Measurements from ENCODE around the gene AXL.
"Not testable (repeated sequence)": the region's sequence is repeated elsewhere in the genome, so short reads cannot be mapped to it uniquely, and the experiment has no call there.

Gene AXL

DNA sequence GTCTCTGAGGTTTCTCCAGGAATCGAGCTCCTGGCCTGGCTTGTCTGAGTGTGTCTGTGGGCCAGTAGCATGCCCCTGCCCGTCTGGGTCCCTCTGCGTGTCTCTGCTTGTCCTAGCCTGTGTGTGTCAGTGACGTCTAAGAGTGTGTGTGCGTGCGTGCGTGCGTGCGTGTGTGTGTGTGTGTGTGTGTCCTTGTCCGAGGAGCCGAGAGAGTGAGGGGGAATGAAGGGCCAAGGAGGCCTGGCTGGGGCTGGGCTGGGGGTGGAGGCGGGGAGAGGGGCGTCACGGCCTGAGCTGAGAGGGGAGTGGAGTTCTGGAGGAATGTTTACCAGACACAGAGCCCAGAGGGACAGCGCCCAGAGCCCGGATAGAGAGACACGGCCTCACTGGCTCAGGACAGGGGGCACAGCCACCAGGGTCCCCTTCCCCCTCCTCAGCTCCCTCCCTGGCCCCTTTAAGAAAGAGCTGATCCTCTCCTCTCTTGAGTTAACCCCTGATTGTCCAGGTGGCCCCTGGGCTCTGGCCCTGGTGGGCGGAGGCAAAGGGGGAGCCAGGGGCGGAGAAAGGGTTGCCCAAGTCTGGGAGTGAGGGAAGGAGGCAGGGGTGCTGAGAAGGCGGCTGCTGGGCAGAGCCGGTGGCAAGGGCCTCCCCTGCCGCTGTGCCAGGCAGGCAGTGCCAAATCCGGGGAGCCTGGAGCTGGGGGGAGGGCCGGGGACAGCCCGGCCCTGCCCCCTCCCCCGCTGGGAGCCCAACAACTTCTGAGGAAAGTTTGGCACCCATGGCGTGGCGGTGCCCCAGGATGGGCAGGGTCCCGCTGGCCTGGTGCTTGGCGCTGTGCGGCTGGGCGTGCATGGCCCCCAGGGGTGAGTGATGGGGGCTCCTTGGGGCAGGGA lies at the start of gene AXL:
Gene AXL (plus strand): TSS at position 609 of the 893 bp plus-strand sequence. CDS start 170 bp downstream, at position 779.
- DNase-seq (ENCODE audit: low read depth in 2 of 2) = no peak

DNA sequence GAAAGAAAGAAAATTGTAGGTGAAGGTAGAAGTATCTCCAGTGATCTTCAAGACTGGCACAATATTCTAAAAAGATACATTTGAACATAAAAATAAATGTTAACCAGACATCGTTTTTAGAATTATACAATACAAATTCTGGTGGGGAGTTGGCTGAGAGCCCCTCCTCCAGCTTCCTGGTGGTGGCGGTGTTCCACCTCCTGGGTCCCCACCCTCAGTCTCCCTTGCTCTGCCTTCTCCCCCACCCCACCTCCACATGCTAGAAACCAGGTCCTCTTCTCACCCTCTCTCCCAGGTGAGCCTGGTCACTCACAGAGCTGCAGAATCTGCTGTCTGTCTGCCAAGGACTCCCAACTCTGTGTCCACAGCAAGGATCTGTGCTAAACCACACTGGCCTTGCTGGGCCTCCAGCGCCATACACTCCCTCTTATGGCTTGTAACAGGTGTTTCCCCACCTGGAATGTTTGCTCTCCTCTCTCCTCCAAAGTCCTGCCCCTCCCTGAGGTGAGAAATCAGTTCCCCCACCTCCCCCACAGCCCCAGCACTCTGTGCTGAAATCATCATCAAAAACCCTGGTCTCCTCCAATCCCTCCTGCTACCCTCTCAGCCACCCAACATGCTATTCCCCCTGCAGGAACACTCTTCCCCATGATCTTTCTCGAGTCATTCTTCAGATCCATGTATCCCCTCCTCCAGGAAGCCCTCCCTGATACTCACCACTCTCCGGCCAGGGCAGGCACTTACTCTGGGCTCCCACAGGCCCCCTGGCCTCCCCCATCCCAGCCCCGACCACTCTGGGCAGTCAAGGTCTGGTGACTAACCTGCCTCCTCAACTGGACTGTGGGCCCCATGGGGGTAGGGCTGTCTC lies 46.5 kb upstream of the AXL start:
- no peak for DNase-seq (ENCODE audit: low read depth in 2 of 2)

DNA sequence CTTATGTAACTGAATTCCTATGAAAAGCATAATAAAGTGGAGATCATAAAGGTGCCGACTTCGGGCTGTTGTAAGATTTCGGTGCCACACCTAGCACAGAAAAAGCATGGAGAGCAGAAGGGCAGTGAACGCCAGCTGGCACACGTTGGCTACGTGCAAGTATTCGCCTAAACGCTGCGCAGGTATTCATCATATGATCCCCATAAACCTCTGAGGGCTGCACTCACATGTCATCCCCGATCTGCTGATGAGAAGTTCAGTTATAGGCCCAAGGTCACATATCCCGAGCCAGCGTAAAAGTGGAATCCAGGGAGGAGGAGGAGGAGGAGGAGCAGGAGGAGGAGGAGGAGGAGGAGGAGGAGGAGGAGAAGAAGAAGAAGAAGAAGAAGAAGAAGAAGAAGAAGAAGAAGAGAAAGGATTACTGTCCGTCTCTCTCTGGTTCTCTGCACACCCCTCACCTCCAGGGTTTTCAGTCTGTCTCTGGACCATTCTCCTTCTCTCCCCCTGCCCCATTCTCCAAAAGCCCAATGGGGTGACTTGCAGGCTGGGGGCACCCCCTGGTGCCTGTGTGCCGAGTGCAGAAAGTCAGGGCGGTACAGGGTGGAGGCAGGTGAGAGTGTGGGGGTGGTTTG lies 44.6 kb upstream of the AXL start:
- no peak for DNase-seq (ENCODE audit: low read depth in 2 of 2)

DNA sequence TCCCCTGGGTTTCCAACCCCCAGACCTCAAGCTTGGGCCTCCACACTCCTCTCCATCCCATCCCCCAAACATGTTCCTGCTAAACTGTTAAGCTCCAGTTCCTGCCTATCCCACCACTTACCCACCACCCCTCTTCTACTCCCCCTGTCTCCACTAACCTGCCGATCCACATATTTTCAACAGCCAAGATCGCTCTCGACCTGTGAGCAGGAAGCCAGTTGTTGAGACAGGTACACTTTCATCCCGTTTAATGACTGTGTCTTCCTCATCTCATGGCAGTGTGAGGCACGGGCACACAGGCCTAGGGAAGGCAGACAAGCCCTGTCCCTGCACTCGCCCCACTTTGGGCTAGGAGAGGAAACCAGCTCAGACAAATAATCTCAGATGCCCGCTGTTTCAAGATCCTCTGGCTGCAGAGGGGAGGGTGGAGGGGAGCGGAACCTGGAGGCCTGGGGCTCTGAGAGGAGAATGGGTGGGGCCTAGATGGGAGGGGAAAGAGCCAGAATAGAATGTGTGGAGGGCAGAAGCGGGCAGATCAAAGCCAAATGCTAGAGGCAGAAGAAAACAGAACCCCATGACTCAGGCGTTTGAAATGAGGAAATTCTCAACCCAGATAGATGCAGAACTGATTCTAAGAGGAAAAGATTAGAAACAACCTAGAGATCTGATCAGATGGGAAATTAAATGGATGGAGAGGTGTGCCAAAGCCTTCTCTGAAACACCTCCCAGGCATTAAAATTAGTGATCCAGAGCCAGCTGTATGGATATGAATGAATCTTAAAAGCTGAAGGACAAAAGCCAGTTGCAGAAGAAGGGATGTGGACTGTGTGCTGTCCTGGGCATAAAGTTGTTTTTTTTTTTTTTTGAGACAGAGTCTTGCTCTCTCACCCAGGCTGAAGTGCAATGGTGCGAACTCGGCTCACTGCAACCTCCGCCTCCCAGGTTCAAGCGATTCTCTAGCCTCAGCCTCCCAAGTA lies 42.9 kb upstream of the AXL start:
- peak in 1 of 2 donors; percentile 7 for DNase-seq (ENCODE audit: low read depth in 2 of 2)

DNA sequence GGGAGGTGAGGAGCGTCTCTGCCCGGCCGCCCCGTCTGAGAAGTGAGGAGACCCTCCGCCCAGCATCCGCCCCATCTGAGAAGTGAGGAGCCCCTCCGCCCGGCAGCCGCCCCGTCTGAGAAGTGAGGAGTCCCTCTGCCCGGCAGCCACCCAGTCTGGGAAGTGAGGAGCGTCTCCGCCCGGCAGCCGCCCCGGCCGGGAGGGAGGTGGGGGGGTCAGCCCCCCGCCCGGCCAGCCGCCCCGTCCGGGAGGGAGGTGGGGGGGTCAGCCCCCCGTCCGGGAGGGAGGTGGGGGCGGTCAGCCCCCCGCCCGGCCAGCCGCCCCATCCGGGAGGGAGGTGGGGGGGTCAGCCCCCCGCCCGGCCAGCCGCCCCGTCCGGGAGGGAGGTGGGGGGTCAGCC lies 38.9 kb upstream of the AXL start:
- DNase-seq (ENCODE audit: low read depth in 2 of 2) = not testable (repeated sequence)

DNA sequence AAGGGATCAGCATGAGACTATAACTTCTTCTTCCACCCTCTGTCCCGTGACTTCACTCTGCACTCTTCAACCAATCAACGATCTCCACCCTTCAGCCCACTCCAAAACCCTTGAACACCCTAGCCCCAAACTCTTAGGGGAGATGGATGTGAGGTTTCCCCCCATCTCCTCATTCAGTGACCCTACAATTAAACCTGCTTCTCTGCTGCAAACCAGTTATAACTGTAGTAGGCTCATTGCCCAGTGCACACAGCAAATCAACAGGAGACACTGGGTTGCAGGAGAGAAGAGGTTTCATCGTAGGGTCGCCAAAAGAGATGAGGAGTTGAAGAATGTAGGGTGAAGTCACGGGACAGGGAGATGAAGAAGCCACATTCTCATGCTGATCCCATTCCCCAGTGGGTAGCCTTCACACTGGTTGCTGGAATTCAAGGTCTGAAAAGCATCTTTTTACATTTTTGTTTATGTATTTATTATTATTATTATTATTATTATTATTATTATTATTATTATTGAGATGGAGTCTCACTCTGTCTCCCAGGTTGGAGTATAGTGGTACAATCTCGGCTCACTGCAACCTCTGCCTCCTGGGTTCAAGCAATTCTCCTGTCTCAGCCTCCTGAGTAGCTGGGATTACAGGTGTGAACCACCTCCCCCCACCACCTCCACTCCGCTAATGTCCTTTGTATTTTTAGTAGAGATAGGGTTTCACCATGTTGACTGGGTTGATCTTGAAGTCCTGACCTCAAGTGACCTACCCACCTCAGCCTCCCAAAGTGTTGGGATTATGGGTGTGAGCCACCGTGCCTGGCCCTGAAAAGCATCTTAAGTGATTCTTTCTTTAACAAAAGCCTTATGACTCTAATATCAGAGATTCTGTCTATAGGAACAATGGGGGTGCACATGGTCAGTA lies 31.8 kb upstream of the AXL start:
- DNase-seq (ENCODE audit: low read depth in 2 of 2) = no peak

DNA sequence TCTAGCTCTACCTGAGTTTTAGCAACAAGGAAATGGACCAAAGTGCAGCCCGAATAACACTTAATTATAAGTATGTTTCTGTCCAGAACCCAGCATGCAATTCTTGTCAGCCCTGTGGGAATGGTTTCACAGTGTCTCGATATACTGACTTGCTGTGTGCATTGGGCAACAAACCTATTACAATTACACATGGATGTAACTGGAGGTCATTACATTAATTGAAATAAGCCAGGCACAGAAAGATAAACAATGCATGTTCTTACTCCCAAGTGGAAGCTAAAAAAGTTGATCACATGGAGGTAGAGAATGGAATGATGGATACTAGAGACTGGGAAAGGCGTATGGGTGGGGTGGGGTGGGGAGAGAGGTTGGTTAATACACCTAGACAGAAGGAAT lies 31.1 kb upstream of the AXL start:
- DNase-seq (ENCODE audit: low read depth in 2 of 2) = no peak

DNA sequence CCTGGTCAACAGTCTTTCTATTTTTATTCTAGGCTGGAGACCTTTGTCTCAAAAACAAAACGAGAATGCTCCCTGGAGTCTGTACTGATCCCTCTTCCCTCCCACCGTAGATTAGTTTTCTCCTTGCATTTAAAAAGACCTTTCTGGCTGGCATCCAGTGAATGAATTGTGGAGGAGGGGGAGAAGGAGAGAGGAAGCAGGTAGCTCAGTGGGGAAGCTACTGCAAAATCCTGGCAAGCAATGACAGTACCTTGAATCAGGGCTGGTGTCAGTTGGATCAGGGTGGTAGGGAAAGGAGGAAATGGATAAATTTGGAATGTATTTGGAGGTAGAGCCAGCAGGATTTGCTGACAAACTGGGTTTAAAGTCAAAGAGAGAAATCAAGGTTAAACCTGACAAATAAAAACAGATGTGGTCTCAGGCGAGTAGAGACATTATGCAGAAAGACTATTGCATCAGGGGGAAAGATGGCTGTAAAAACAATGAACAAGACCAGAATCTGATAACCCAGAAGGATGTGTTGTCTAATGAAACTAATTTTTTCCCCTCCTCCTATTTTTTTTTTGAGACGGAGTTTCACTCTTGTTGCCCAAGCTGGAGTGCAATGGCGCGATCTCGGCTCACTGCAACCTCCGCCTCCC lies 29.5 kb upstream of the AXL start:
- DNase-seq (ENCODE audit: low read depth in 2 of 2) = no peak

DNA sequence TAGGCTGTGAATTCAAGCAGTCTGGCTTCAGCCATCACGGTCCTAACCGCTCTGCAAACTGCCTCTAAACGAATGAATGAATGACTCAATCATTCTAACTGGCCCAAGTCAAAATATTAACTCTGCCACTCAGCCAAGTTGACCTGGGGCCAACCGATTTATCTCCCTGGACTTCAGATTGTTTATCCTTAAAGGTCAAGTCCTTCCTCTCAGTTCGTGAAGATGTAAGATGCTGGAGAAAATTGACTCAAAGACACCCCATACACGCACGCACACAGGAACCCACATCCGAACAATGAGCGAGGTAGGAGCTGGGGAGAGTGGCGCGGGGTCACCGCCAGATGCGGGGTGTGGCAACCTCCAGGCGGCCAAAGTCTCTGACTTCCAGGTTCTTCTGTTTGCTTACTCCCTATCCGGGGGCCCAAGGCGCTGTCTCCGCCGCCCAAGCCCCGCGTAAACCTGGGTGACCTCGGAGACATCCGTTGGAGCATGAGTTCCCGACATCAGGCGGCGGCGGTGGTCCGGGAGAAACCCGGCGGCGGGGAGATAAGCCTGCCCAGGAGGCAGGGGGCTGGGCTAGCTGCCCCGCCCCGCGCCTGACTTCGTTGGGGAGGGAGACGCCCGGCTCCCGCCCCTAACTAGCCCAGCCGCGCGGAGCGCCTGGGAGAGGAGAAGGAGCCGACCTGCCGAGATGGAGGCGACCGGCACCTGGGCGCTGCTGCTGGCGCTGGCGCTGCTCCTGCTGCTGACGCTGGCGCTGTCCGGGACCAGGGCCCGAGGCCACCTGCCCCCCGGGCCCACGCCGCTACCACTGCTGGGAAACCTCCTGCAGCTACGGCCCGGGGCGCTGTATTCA lies 26.2 kb upstream of the AXL start, which contains the start of gene CYP2S1:
Gene CYP2S1 (plus strand): TSS at position 646 of the 856 bp plus-strand sequence. CDS start 46 bp downstream, at position 692.
- DNase-seq (ENCODE audit: low read depth in 2 of 2) = no peak

DNA sequence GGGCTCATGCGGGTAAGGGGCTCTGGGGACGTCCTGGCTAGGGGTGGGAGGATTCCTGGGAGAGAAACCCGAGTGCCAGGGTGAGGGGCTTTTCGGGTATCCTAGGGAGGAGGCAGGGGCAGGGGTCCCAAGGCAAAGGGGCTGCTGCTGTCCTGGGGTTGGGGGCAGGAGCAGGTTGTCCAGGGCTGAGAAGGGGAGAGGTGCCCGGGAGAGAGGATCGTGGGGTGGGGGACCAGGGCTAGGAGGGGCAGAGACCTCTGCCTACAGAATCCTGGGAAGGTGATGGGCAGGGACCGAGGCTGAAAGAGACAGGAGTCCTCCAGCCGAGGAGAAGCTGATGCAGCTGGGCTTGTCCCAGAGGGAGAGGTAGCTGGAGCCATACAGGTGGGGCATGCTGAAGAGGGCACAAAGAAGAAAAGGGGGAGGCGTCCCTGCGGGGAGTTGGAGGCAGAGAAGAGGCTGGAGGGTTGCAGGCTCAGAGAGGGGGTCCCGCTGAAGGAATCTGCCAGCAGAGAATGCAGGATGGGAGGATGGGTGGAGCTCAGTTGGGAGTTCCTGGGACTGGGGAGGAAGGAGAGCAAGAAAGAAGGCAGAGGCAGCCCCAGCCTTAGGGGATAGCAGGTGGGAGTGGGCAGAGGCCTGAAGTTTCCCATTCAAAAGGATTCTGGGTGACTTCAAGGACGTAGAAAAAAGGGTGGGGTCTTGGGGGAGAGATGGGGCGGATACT lies 25.4 kb upstream of the AXL start:
- no peak for DNase-seq (ENCODE audit: low read depth in 2 of 2)

DNA sequence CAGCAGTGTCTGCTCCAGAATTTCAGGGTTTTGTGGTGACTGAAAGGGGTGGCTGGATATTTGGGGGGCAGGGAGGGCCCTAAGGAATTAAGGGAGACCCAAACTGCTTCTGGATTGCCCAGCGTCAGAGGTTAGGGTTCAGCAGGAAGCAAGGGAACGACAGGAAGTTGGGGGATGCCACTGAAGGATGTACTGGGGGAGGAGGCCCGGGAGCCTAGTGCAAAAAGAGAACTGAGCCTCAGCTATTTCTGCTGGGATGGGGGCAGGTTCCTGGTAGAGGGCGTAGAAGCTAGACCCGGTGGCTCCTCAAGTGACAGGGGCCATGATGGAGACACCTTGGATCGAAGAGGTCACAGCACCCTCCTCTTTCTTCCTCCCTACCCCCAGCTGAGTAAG lies 24.9 kb upstream of the AXL start:
- DNase-seq (ENCODE audit: low read depth in 2 of 2) = no peak

DNA sequence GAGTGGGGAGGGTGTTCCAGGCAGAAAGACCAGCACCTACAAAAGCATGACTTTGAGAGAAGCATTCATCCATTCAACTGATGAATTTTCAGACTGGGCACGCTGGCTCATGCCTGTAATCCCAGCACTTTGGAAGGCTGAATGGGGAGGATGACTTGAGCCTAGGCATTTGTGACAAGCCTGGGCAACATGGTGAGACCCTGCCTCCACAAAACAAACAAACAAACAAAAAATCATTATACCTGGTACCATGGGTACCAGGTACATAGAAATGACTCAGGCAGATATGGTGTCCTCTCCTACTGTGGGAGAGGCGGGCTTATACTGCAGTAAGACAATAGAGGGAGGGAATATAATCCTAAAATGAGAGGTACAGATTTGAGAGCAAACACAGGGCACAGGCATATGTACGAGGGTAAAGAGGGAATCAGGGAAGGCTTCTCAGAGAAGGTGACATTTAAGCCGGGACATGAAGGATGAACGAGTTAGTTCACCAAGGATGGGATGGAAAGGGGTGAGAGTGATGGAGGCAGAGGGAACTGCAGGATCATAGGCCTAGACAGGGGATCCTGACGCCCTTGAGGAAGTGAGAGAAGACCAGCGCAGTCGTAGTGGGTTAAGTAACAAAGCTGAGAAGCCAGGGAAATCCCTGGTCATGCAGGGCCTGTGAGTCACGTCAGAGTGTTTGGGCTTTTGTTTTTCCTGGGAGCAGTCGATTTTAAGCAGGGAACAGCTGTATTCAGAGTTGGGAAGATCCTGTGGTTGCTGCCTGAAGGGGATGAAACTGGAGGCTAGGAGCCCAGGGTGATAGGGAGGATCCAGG lies 23.1 kb upstream of the AXL start:
- DNase-seq (ENCODE audit: low read depth in 2 of 2) = no peak

DNA sequence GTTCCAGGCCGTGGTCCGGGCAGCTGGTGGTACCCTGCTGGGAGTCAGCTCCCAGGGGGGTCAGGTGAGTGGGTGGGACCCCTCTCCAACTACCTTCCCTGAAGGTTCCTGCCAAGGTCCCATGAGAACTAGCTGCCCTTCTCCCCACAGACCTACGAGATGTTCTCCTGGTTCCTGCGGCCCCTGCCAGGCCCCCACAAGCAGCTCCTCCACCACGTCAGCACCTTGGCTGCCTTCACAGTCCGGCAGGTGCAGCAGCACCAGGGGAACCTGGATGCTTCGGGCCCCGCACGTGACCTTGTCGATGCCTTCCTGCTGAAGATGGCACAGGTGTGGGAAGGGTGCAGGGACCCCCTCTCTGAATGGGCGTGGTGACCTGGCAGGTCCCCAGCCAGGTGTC lies 20.5 kb upstream of the AXL start:
- no peak for DNase-seq (ENCODE audit: low read depth in 2 of 2)

DNA sequence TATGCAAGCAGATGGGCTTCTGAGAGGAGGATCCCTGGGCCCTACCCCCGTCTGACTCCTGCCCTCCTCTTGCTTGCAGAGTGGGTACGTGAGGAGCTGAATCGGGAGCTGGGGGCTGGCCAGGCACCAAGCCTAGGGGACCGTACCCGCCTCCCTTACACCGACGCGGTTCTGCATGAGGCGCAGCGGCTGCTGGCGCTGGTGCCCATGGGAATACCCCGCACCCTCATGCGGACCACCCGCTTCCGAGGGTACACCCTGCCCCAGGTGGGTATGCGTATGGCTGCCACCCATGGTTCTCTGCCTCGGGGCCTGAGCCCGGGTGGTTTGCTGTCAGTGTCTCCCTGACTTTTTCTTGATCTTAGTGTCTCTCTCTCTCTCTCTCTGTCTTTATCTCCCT lies 15.7 kb upstream of the AXL start:
- DNase-seq (ENCODE audit: low read depth in 2 of 2) = no peak

DNA sequence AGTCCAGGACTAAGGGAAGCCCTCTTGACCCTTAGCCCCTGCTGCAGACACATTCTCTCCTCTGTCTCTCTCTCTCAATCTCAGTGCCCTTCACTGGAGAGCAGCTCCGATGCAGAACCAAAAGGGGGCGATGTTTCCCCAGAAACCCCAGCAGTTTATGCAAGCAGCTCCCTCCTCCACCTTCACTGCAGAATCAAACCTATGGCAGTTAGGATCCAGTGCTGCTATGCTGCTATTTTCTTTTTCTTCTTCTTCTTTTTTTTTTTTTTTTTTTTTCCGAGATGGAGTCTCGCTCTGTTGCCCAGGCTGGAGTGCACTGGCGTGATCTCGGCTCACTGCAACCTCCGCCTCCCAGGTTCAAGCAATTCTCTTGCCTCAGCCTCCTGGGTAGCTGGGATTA lies 14.7 kb upstream of the AXL start:
- peak; percentile 68 to 75 for DNase-seq (ENCODE audit: low read depth in 2 of 2)

DNA sequence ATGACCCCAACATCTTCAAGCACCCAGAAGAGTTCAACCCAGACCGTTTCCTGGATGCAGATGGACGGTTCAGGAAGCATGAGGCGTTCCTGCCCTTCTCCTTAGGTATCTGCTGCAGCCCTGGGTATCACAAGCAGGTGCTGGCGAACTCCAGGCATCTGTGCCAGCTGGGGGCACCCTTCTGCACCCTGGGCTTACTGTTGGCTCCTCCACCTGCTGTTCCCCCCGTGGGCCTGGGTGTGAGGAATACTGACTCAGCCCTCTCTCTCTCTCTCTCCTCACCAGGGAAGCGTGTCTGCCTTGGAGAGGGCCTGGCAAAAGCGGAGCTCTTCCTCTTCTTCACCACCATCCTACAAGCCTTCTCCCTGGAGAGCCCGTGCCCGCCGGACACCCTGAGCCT lies 13.0 kb upstream of the AXL start:
- DNase-seq (ENCODE audit: low read depth in 2 of 2) = no peak

DNA sequence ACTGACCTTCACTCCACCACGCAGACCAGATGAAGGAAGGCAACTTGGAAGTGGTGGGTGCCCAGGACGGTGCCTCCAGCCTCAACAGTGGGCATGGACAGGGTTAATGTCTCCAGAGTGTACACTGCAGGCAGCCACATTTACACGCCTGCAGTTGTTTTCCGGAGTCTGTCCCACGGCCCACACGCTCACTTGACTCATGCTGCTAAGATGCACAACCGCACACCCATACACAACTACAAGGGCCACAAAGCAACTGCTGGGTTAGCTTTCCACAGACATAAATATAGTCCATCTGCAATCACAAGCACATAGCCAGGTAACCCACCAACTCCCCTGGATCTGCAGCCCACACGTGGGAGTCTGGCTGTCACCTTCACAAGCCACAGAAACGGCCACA lies 12.6 kb upstream of the AXL start:
- DNase-seq (ENCODE audit: low read depth in 2 of 2) = no peak

Data from stimulated activated CD4-positive, alpha-beta T cell treated with anti-CD3 and anti-CD28 coated beads, Interleukin-1b, Interleukin-23, amount 100 ng/mL, for 1 hour (primary cell).